ENCODE data around the gene ANKIB1. TPM values are rescaled to one million over a fixed set of nuclear protein-coding genes. Genes with fewer than 3 reads are reported as not detected.

Gene ANKIB1
- total and polyA plus RNA-seq, 9 of the 15 experiments (the other 6 are each of a cell fraction or from before 2014, with no cell fraction given) = 5.9 to 25.2 (median 16.1) TPM

GRCh38 chr7:92447345-92448204, 201.8 kb downstream of the ANKIB1 start, which contains the start of gene GATAD1 (continued):
- no peak for TF ChIP-seq ZNF668 (CRISPR knock-in tag; IDR thresholded peaks at IDR 0.05)
- TF ChIP-seq CLOCK (CRISPR knock-in tag; IDR thresholded peaks at IDR 0.05; ENCODE audit: borderline replicate concordance) = no peak
- peak; percentile 70 for TF ChIP-seq SAP30 (IDR thresholded peaks at IDR 0.05; ENCODE audit: borderline replicate concordance, insufficient read depth, low read depth, low read length, poor library complexity, severe bottlenecking)
- peak; percentile 7; the same call in 1 of the 2 replicates for TF ChIP-seq PKNOX1 (IDR thresholded peaks at IDR 0.05)
- TF ChIP-seq, protein P1, sequence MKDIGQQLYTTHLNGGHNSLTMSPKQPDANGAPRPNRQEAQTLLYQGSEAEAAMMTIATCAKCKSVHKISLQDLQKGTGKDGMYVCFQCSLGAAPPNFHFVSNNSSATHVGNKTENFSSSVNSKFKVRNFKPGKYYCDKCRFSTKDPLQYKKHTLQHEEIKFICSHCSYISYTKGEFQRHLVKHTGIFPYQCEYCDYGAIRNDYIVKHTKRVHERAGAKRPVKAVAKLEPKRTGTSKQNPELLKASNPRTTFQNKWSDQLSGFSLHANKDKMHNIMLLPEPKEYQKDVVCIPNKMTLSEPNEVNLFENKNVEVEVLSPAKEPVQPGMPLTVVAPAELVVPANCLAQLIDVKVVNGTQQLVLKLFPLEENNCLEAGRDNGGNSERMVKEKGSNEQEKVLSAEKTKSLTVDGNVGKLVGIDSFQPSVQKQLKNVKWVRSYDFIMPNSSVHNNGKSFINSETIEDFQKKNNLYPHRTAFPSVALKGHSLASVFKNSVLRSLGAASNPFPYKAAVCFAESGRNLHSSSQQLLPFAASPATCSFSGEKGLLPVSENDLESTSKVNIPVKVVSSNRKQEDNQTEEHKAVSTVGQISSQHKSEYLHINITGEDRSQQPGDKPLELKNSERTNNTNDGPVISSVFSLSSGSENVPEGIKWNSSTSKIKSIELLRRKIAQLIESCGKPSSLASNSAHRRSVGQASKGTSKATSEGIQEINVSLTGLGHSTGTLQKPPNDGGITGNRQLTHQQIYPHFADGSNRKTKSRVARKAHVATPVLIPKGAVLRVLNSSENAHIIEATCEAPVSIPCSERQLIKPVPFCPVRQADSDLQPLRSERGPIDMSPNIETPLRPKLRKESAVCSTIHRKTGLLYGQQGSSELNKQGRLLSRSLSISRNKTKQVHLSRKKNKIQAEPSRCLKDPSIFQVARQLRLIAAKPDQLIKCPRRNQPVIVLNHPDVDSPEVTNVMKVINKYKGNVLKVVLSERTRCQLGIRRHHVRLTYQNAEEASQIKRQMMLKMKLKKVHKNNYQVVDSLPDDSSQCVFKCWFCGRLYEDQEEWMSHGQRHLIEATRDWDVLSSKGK (CRISPR knock-in tag; IDR thresholded peaks at IDR 0.05) = no peak
- peak; percentile 81; the same call in 1 of the 2 replicates for TF ChIP-seq NCOA1 (IDR thresholded peaks at IDR 0.05; ENCODE audit: low read depth)
- peak; percentile 68; the same call in 1 of the 2 replicates for TF ChIP-seq STAT6 (CRISPR knock-in tag; IDR thresholded peaks at IDR 0.05)
- TF ChIP-seq SUPT5H (IDR thresholded peaks at IDR 0.05) = peak; percentile 96
- TF ChIP-seq, protein P2, sequence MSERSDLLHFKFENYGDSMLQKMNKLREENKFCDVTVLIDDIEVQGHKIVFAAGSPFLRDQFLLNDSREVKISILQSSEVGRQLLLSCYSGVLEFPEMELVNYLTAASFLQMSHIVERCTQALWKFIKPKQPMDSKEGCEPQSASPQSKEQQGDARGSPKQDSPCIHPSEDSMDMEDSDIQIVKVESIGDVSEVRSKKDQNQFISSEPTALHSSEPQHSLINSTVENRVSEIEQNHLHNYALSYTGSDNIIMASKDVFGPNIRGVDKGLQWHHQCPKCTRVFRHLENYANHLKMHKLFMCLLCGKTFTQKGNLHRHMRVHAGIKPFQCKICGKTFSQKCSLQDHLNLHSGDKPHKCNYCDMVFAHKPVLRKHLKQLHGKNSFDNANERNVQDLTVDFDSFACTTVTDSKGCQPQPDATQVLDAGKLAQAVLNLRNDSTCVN (CRISPR knock-in tag; IDR thresholded peaks at IDR 0.05) = no peak
- 0 out of 2 replicates have a peak, but pooled peaks have one; percentile 19 for TF ChIP-seq GATAD2A (IDR thresholded peaks at IDR 0.05)
- peak; percentile 81 for TF ChIP-seq SMC3 (conservative IDR thresholded peaks at IDR 0.05; ENCODE audit: insufficient read depth, low read depth, low read length)
- TF ChIP-seq, protein P3, sequence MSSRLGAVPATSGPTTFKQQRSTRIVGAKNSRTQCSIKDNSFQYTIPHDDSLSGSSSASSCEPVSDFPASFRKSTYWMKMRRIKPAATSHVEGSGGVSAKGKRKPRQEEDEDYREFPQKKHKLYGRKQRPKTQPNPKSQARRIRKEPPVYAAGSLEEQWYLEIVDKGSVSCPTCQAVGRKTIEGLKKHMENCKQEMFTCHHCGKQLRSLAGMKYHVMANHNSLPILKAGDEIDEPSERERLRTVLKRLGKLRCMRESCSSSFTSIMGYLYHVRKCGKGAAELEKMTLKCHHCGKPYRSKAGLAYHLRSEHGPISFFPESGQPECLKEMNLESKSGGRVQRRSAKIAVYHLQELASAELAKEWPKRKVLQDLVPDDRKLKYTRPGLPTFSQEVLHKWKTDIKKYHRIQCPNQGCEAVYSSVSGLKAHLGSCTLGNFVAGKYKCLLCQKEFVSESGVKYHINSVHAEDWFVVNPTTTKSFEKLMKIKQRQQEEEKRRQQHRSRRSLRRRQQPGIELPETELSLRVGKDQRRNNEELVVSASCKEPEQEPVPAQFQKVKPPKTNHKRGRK (tag; IDR thresholded peaks at IDR 0.05) = no peak
- peak; percentile 72 for TF ChIP-seq ZKSCAN1 (IDR thresholded peaks at IDR 0.05; ENCODE audit: low read depth, low read length)

Measured in K562 (cell line).